Astrocyte (in vitro differentiated cells and primary cell): ENCODE data around the gene SMARCD1.

Source experiments
- EZH2 ChIP-seq: IDR thresholded peaks from 2 replicates; pipeline ENCODE4 v1.6.1; 2012; ENCODE audit warnings: mild to moderate bottlenecking, low read length, inconsistent platforms; ENCODE audit not compliant: insufficient read depth
- TF ChIP-seq, protein P1 (sequence below): IDR thresholded peaks from 2 replicates; pipeline ENCODE4 v1.5.1; 2011; ENCODE audit warnings: low read depth, mild to moderate bottlenecking, inconsistent platforms, low read length, moderate library complexity; ENCODE audit not compliant: insufficient read depth

DNA sequence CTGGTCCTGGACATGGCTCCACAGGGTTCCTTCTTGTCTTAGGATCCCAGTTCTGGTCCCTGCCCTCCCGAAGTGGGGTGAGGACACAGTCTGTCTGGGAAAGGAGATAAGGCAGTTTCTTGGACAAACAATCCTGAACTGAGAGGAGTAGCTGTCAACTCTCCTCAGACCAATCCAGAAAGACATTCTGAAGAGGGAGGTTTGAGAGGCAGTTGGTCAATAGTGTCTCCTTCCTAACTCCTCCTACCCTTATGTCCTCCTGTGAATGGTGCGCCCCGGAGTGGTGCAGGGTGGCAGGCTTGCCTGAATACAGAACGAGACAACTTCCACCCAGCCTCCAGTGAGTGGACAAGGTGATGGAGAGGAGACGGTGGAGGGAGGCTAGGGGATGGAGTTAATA lies 43.2 kb upstream of the SMARCD1 start:
- TF ChIP-seq, protein P1, sequence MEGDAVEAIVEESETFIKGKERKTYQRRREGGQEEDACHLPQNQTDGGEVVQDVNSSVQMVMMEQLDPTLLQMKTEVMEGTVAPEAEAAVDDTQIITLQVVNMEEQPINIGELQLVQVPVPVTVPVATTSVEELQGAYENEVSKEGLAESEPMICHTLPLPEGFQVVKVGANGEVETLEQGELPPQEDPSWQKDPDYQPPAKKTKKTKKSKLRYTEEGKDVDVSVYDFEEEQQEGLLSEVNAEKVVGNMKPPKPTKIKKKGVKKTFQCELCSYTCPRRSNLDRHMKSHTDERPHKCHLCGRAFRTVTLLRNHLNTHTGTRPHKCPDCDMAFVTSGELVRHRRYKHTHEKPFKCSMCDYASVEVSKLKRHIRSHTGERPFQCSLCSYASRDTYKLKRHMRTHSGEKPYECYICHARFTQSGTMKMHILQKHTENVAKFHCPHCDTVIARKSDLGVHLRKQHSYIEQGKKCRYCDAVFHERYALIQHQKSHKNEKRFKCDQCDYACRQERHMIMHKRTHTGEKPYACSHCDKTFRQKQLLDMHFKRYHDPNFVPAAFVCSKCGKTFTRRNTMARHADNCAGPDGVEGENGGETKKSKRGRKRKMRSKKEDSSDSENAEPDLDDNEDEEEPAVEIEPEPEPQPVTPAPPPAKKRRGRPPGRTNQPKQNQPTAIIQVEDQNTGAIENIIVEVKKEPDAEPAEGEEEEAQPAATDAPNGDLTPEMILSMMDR, result no peak
- no peak for TF ChIP-seq EZH2
